Endothelial cell of umbilical vein (primary cell): ENCODE measurements around the gene MOK. TPM values are rescaled to one million over a fixed set of nuclear protein-coding genes. Genes with fewer than 3 reads are reported as not detected.

ENCODE experiments used
- BruUV-seq: library from RNA; stranded (reverse); fragments of 400-500 nt; replicated peaks from 2 replicates; lab custom pipeline; 2021; lab: Mats Ljungman, UMichigan
- CTCF ChIA-PET: fragments of 300-600, 350-600 bp; sonication (Branson Sonifier 250); formaldehyde crosslinking; loops from one replicate; lab custom pipeline; 2021; ENCODE audit warnings: antibody characterized with exemption, inconsistent platforms; lab: Charles Lee
- POLR2A ChIA-PET: fragments of 300-600, 350-600 bp; sonication (Branson Sonifier 250); formaldehyde crosslinking; loops from one replicate; lab custom pipeline; 2021; ENCODE audit warnings: antibody characterized with exemption, inconsistent platforms; lab: Charles Lee
- DNase-seq: peaks from one replicate; pipeline ENCODE4 v3.0.0-alpha.2; 2011; ENCODE audit warnings: low read depth, low spot score
- FAIRE-seq: peaks from 2 replicates; lab custom pipeline; 2011; peaks lifted over from hg19 to GRCh38; lab: Jason Lieb, UNC
- H2AFZ ChIP-seq: 2 replicates; pipeline ENCODE4 v1.6.0; 2012; ENCODE audit warnings: low read depth, low read length, control low read depth, inconsistent platforms
- H3K27ac ChIP-seq: 2 replicates; pipeline ENCODE4 v1.5.1; 2011; ENCODE audit warnings: low read depth, mild to moderate bottlenecking, control low read depth, low read length, moderate library complexity; ENCODE audit not compliant: insufficient read depth
- H3K27me3 ChIP-seq, 2 experiments: 2 replicates each; pipeline versions ENCODE4 v1.6.0 to v1.6.1; 2011; ENCODE audit warnings: low read length in 2 of 2, mixed read lengths in 1 of 2; ENCODE audit not compliant: control insufficient read depth in 2 of 2, insufficient read depth in 2 of 2
- H3K36me3 ChIP-seq, 2 experiments: 2 replicates in 1 of 2; 3 replicates in 1 of 2; pipeline ENCODE4 v1.5.1; 2011; ENCODE audit warnings: low read length in 2 of 2, mild to moderate bottlenecking in 1 of 2, moderate library complexity in 1 of 2; ENCODE audit not compliant: control insufficient read depth in 2 of 2, insufficient read depth in 2 of 2; ENCODE audit errors: extremely low read depth in 1 of 2
- H3K4me1 ChIP-seq: 3 replicates; pipeline ENCODE4 v1.5.1; 2011; ENCODE audit warnings: mild to moderate bottlenecking, low read length; ENCODE audit not compliant: control insufficient read depth, insufficient read depth; ENCODE audit errors: extremely low read depth
- H3K4me2 ChIP-seq: 2 replicates; pipeline ENCODE4 v1.6.1; 2011; ENCODE audit warnings: low read length, control low read depth, mixed read lengths; ENCODE audit not compliant: insufficient read depth
- H3K4me3 ChIP-seq, 3 experiments: fragments of 200-600 bp in 1 of 3; sonication (generic), shearing (Covaris generic) in 1 of 3; replicated peaks in 1 of 3; 2 replicates each; pipeline ENCODE4 v1.5.1; 2011 to 2016; ENCODE audit warnings: control low read depth in 3 of 3, low read length in 3 of 3, mild to moderate bottlenecking in 2 of 3, inconsistent platforms in 1 of 3, low read depth in 1 of 3, moderate library complexity in 1 of 3; ENCODE audit not compliant: insufficient read depth in 1 of 3
- H3K79me2 ChIP-seq: 2 replicates; pipeline ENCODE4 v1.6.0; 2012; ENCODE audit warnings: low read length, inconsistent platforms; ENCODE audit not compliant: control insufficient read depth, insufficient read depth
- H3K9ac ChIP-seq: replicated peaks from 2 replicates; pipeline ENCODE3; 2011; ENCODE audit warnings: low read length, control low read depth; ENCODE audit not compliant: insufficient read depth; ENCODE audit errors: extremely low read depth
- H3K9me1 ChIP-seq: replicated peaks from 3 replicates; pipeline ENCODE4 v1.6.0; 2011; ENCODE audit warnings: mild to moderate bottlenecking, low read length; ENCODE audit not compliant: control insufficient read depth, insufficient read depth; ENCODE audit errors: extremely low read depth
- H3K9me3 ChIP-seq: replicated peaks from 2 replicates; pipeline ENCODE4 v1.5.1; 2012; ENCODE audit warnings: low read length, inconsistent platforms; ENCODE audit not compliant: control insufficient read depth, insufficient read depth
- H4K20me1 ChIP-seq: replicated peaks from 2 replicates; pipeline ENCODE3; 2011; ENCODE audit warnings: mild to moderate bottlenecking, low read length; ENCODE audit not compliant: control insufficient read depth, insufficient read depth; ENCODE audit errors: extremely low read depth
- CTCF ChIP-seq, 2 donors: IDR thresholded peaks; 1 replicate in 1 of 2; 2 replicates in 1 of 2; pipeline ENCODE4 v1.5.1; 2011; ENCODE audit warnings: low read length in 2 of 2, mild to moderate bottlenecking in 2 of 2, moderate library complexity in 2 of 2, control low read depth in 1 of 2, inconsistent platforms in 1 of 2, low read depth in 1 of 2; ENCODE audit not compliant: insufficient read depth in 1 of 2; ENCODE audit errors: extremely low read depth in 1 of 2
- EZH2 ChIP-seq: IDR thresholded peaks from 2 replicates; pipeline ENCODE4 v1.6.1; 2012; ENCODE audit warnings: borderline replicate concordance, low read depth, mild to moderate bottlenecking, moderate library complexity, low read length, inconsistent platforms; ENCODE audit not compliant: severe bottlenecking
- FOS ChIP-seq: IDR thresholded peaks from 2 replicates; pipeline ENCODE4 v1.6.1; 2011; ENCODE audit warnings: mild to moderate bottlenecking, low read length, moderate library complexity, borderline replicate concordance; ENCODE audit not compliant: insufficient read depth
- GATA2 ChIP-seq: IDR thresholded peaks from 2 replicates; pipeline ENCODE4 v1.7.0; 2011; ENCODE audit warnings: low read depth, mild to moderate bottlenecking, moderate library complexity, mixed read lengths, low read length; ENCODE audit not compliant: insufficient read length, insufficient read depth
- JUN ChIP-seq: IDR thresholded peaks from 2 replicates; pipeline ENCODE4 v1.6.1; 2011; ENCODE audit warnings: borderline replicate concordance, low read depth; ENCODE audit not compliant: insufficient read length, insufficient read depth
- MAX ChIP-seq: IDR thresholded peaks from 2 replicates; pipeline ENCODE4 v1.6.1; 2011; ENCODE audit not compliant: insufficient read depth, insufficient read length
- MYC ChIP-seq: IDR thresholded peaks from one replicate; pipeline ENCODE4 v1.6.1; 2011; ENCODE audit warnings: mild to moderate bottlenecking, low read depth, low read length
- POLR2A ChIP-seq: IDR thresholded peaks from 2 replicates; pipeline ENCODE4 v1.6.1; 2012; ENCODE audit warnings: low read depth, mild to moderate bottlenecking, control low read depth, low read length
- POLR2AphosphoS5 ChIP-seq: IDR thresholded peaks from 2 replicates; pipeline ENCODE4 v1.6.1; 2012; ENCODE audit warnings: low read depth, mild to moderate bottlenecking, control low read depth, low read length, moderate library complexity; ENCODE audit not compliant: insufficient read depth
- dilution Hi-C: fragments of 300-500 bp; cut with MboI; formaldehyde crosslinking; loops from one replicate; pipeline ENCODE4 v1.15.0; 2019; ENCODE audit warnings: low sequenced_read_pairs; ENCODE audit not compliant: extremely low pct_ligation_motif_present
- intact Hi-C: fragments of 100-400 bp; cut with micrococcal nuclease; formaldehyde crosslinking; loops from one replicate; pipeline ENCODE4 v1.10.0; 2022
- polyA plus RNA-seq, 4 experiments: library from polyadenylated mRNA; depleted of rRNA in 3 of 4; stranded (reverse) in 3 of 4; unstranded in 1 of 4; fragments of >200 nt; gene quantifications; 2 replicates each; pipeline versions ENCODE4 v1.2.1 to v1.2.3, GENCODE V29; 2011 to 2012; ENCODE audit warnings: missing spikeins in 1 of 4
- total RNA-seq: library from RNA; stranded (reverse); gene quantifications from 2 replicates; pipeline ENCODE4 v1.2.3, GENCODE V29; 2021

The MOK gene
- total and polyA plus RNA-seq, 2 donors (not counting 3 experiments of a cell fraction or from before 2014, with no cell fraction given): 6.1 to 8.6 TPM

GRCh38 chr14:102333390-102333789 is 28.4 kb upstream of the MOK start:
- TF ChIP-seq CTCF (IDR thresholded peaks at IDR 0.05; ENCODE audit: extremely low read depth in 1 of 2, insufficient read depth in 1 of 2, low read depth in 1 of 2, low read length in 2 of 2): no peak
- TF ChIP-seq FOS: no peak
- TF ChIP-seq POLR2AphosphoS5: no peak
- TF ChIP-seq EZH2: no peak
- no peak for TF ChIP-seq POLR2A
- TF ChIP-seq MAX: no peak
- no peak for TF ChIP-seq MYC
- TF ChIP-seq GATA2: no peak
- TF ChIP-seq JUN: no peak
- Histone ChIP-seq H3K36me3 (peaks cover 0 to 5% of the 10 kb centered on the region in 2 experiments), H3K4me2 (no peak overlapping the region), H3K4me1 (no peaks in the 10 kb centered on the region), H3K4me3 (no peak overlapping the region), H3K9me3 (no peaks in the 10 kb centered on the region), H3K9me1 (no peaks in the 10 kb centered on the region), H2AFZ (no peak overlapping the region), H4K20me1 (no peaks in the 10 kb centered on the region), H3K27me3 (no peaks in the 10 kb centered on the region), H3K27ac (no peak overlapping the region), H3K79me2 (no peaks in the 10 kb centered on the region), H3K9ac (no peak overlapping the region)
- POLR2A ChIA-PET: no interaction called here
- dilution Hi-C loops (no loop called here), intact Hi-C loops (no loop called here)
- CTCF ChIA-PET: interaction anchor here (0.6 to 1.3 kb wide), 2 partner anchors 16 to 228 kb away, joined by 3 to 4 read pairs; no protein-coding TSS in a partner anchor
- no TSS peak for BruUV-seq
- FAIRE-seq: no peak
- DNase-seq: no peak
